ENCODE measurements around the gene ARHGEF12.

GRCh38 chr11:120509346-120510053 lies 173.3 kb downstream of the ARHGEF12 start:
- TF ChIP-seq CTCF (IDR thresholded peaks at IDR 0.05 in 2 of 3, conservative IDR thresholded peaks at IDR 0.05 in 1 of 3; ENCODE audit: control insufficient read depth in 2 of 3, extremely low read depth in 1 of 3, insufficient read depth in 1 of 3, low read depth in 3 of 3, low read length in 3 of 3): no peak
- no peak for TF ChIP-seq MXI1 (IDR thresholded peaks at IDR 0.05; ENCODE audit: low read depth, low read length)
- TF ChIP-seq FOXM1 (IDR thresholded peaks at IDR 0.05; ENCODE audit: low read depth, low read length): no peak
- TF ChIP-seq RCOR1 (conservative IDR thresholded peaks at IDR 0.05; ENCODE audit: low read depth, low read length): no peak
